ENCODE measurements around the gene FLT3LG. TPM values are rescaled to one million over a fixed set of nuclear protein-coding genes. Genes with fewer than 3 reads are reported as not detected.

FLT3LG gene
- total RNA-seq, 2 donors from 2014 or later = 4.7 to 5.6 TPM

DNA sequence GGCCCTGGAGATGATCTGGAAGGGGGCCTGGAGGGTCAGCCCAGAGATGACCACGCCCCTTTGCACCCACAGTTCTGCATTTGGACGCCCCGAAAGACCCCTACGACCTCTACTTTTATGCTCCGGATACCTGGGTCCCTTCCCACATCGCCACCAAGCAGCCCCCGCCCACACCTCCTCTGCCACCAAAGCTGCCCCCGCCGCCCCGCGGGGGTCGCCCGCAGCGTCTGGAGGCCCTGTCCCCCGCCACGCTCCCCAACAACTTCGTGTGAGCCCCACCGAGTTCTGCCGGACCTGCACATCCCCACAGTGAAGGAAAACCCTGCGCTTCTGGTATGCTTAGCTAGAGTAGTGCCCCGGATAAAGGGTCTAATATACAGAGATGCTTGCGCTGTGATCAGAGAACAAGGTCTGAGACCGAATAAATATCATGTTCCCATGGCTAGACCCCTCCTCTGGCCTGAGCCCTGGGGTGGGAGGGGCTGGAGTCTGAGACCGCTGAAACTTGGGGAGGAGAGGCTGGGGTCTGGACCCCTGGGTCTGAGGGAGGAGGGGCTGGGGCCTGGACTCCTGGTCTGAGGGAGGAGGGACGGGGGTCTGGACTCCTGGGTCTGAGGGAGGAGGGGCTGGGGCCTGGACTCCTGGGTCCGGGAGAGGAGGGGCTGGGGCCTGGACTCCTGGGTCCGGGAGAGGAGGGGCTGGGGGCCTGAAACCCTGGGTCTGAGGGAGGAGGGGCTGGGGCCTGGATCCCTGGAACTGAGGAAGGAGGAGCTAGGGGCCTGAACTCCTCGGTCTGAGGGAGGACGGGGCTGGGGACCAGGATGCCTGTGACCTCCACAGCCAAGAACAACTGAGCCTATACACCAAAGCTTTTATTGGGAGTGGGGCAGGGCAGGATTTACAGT lies 45.2 kb upstream of the FLT3LG start:
- Histone ChIP-seq H3K4me3 (no peak overlapping the region), H3K4me1 (ENCODE audit: control insufficient read depth in 1 of 2, low read depth in 2 of 2) (peaks cover 0 to 8% of the 10 kb centered on the region in 2 donors), H3K27ac (no peak overlapping the region), H3K36me3 (no peaks in the 10 kb centered on the region), H3K9me3 (no peaks in the 10 kb centered on the region), H3K27me3 (replicated peaks; ENCODE audit: insufficient read depth) (peaks cover 71% of the 10 kb centered on the region)
- no peak for ATAC-seq (ENCODE audit: insufficient number of reproducible peaks, low FRiP score, low read depth)
- TF ChIP-seq, protein P1, sequence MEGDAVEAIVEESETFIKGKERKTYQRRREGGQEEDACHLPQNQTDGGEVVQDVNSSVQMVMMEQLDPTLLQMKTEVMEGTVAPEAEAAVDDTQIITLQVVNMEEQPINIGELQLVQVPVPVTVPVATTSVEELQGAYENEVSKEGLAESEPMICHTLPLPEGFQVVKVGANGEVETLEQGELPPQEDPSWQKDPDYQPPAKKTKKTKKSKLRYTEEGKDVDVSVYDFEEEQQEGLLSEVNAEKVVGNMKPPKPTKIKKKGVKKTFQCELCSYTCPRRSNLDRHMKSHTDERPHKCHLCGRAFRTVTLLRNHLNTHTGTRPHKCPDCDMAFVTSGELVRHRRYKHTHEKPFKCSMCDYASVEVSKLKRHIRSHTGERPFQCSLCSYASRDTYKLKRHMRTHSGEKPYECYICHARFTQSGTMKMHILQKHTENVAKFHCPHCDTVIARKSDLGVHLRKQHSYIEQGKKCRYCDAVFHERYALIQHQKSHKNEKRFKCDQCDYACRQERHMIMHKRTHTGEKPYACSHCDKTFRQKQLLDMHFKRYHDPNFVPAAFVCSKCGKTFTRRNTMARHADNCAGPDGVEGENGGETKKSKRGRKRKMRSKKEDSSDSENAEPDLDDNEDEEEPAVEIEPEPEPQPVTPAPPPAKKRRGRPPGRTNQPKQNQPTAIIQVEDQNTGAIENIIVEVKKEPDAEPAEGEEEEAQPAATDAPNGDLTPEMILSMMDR (IDR thresholded peaks at IDR 0.05) = no peak
- DNase-seq (ENCODE audit: low spot score) = no peak

DNA sequence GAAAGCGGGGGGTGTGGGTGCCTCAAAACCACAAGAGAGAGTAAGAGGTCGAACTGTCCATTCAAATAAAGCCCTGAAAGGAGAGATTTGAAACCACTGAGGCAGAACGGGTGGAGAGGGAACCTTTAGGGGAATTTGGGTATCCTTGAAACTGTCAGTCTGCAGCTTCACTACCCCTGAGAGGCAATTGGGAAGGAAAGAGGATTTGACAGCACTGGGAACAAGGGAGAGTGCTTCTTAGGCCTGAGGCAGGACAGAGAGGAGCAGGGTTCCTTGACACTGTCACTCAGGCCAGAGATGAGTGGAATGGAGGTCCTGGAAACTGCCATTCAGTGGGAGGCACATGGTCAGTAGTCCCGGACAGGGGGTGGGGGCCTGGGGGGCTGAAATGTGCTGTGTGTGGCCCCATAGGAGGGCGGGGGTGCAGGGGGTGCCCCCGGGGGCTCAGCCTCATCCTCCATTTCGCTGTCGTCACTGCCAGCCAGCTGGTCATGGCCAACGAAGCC lies 43.8 kb upstream of the FLT3LG start:
- H3K4me1 ChIP-seq (ENCODE audit: control insufficient read depth in 1 of 2, low read depth in 2 of 2) = peaks cover 0 to 8% of the 10 kb centered on the region in 2 donors
- H3K36me3 ChIP-seq = no peaks in the 10 kb centered on the region
- ATAC-seq (ENCODE audit: insufficient number of reproducible peaks, low FRiP score, low read depth) (no peak), DNase-seq (ENCODE audit: low spot score) (no peak)
- H3K4me3 ChIP-seq = no peak overlapping the region
- peaks cover 72% of the 10 kb centered on the region for H3K27me3 ChIP-seq (replicated peaks; ENCODE audit: insufficient read depth)
- TF ChIP-seq, protein P1 (IDR thresholded peaks at IDR 0.05) = no peak
- H3K9me3 ChIP-seq = no peaks in the 10 kb centered on the region
- no peak overlapping the region for H3K27ac ChIP-seq

DNA sequence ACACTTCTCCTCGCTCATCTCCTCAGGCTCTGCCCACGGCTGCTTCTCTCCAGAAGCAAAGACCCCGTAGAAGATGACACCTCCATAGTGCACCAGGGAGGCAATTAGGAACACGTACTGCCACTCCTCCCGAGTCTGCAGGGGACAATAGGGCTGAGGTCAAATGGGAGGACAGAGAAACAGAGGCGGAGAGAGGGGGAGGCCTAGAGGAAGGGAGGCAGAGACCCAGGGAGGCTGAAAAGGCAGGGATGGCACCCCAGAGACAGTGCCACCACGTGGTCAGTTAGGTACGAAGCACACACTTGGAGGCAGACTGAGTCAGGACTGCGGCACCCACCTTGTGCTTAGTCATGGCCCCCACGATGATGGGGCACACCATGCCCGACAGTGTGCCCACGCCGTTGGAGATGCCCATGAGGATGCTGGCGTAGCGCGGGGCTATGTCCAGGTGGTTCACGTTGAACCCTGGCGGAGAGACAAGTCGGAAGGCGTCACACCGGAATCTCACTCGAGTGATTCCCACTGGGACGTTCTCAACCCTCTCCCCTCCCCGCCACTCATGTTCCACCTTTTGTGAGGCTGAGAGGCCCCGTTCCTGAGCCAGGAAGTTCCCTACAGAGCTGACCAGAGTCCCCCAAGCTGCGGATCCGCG lies 43.2 kb upstream of the FLT3LG start:
- H3K27me3 ChIP-seq (replicated peaks; ENCODE audit: insufficient read depth) = peaks cover 71% of the 10 kb centered on the region
- peaks cover 0 to 8% of the 10 kb centered on the region in 2 donors for H3K4me1 ChIP-seq (ENCODE audit: control insufficient read depth in 1 of 2, low read depth in 2 of 2)
- no peak for DNase-seq (ENCODE audit: low spot score)
- H3K27ac ChIP-seq = no peak overlapping the region
- no peak for ATAC-seq (ENCODE audit: insufficient number of reproducible peaks, low FRiP score, low read depth)
- TF ChIP-seq, protein P1 (IDR thresholded peaks at IDR 0.05) = no peak
- H3K9me3 ChIP-seq = no peaks in the 10 kb centered on the region
- no peaks in the 10 kb centered on the region for H3K36me3 ChIP-seq
- H3K4me3 ChIP-seq = no peak overlapping the region

DNA sequence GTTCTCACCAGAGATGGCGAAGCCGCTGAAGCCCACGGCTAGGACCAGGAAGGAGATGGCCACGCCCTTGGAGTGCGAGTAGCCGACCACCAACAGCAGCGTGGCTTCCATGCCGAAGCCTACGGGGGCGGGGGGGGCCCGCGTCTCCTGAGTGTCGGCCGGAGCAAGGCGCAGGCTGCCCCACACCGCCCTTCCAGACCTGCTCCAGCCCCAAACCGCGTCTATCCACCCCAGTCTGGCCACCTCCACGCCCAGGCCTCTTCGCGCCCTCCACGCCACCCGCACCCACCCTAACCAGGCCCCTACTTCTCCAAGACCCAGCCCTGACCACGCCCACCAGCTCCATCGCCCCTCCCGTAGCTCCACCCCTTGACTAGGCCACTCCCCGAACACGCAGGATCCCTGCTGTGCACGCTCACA lies 42.7 kb upstream of the FLT3LG start:
- ATAC-seq (ENCODE audit: insufficient number of reproducible peaks, low FRiP score, low read depth) (no peak), DNase-seq (ENCODE audit: low spot score) (no peak)
- Histone ChIP-seq H3K9me3 (no peaks in the 10 kb centered on the region), H3K4me3 (no peak overlapping the region), H3K4me1 (ENCODE audit: control insufficient read depth in 1 of 2, low read depth in 2 of 2) (peaks cover 0 to 8% of the 10 kb centered on the region in 2 donors), H3K27me3 (replicated peaks; ENCODE audit: insufficient read depth) (peaks cover 66% of the 10 kb centered on the region), H3K36me3 (no peaks in the 10 kb centered on the region), H3K27ac (no peak overlapping the region)
- TF ChIP-seq, protein P1 (IDR thresholded peaks at IDR 0.05) = no peak

All from thoracic aorta (tissue), 2 donors.